ENCODE data around the gene GRHL1. TPM values are rescaled to one million over a fixed set of nuclear protein-coding genes. Genes with fewer than 3 reads are reported as not detected.

Gene GRHL1
- total RNA-seq, 2 experiments from 2014 or later = 0.28 to 0.38 TPM

GRCh38 chr2:9993488-9994165, 42.1 kb downstream of the GRHL1 start:
- ChIA-PET CTCF (no interaction called here), POLR2A (no interaction called here)
- Mint-ChIP-seq H3K4me1 (ENCODE audit: low read depth) (no peaks in the 10 kb centered on the region), H3K9me3 (no peaks in the 10 kb centered on the region), H3K4me3 (no peak overlapping the region), H3K27me3 (no peaks in the 10 kb centered on the region), H3K36me3 (ENCODE audit: low read depth) (no peaks in the 10 kb centered on the region), H3K27ac (no peak overlapping the region)
- ATAC-seq (ENCODE audit: poor library complexity) = no peak
- no peaks in the 10 kb centered on the region for H3K9me3 ChIP-seq (ENCODE audit: control insufficient read depth in 1 of 2, insufficient read depth in 1 of 2, low read length in 2 of 2)
- no peaks in the 10 kb centered on the region for H3K36me3 ChIP-seq (ENCODE audit: insufficient read depth, low read length)
- H3K4me3 ChIP-seq (ENCODE audit: low read length) = no peak overlapping the region
- no peak for DNase-seq
- intact Hi-C loops (cut with DNase I, micrococcal nuclease) = no loop called here
- no peak for TF ChIP-seq CTCF (IDR thresholded peaks at IDR 0.05)
- no peaks in the 10 kb centered on the region for H3K27me3 ChIP-seq (ENCODE audit: control insufficient read depth in 1 of 2, insufficient read depth in 2 of 2, low read length in 2 of 2)
- no peaks in the 10 kb centered on the region for H3K4me1 ChIP-seq (ENCODE audit: insufficient read depth, low read length)
- H3K27ac ChIP-seq (ENCODE audit: low read depth in 1 of 2, low read length in 2 of 2) = no peak overlapping the region

GRCh38 chr2:9994462-9994861, 43.0 kb downstream of the GRHL1 start:
- no peaks in the 10 kb centered on the region for H3K27me3 Mint-ChIP-seq
- DNase-seq (no peak), ATAC-seq (ENCODE audit: poor library complexity) (no peak)
- Histone ChIP-seq H3K27ac (ENCODE audit: low read depth in 1 of 2, low read length in 2 of 2) (no peak overlapping the region), H3K4me3 (ENCODE audit: low read length) (no peak overlapping the region), H3K27me3 (ENCODE audit: control insufficient read depth in 1 of 2, insufficient read depth in 2 of 2, low read length in 2 of 2) (no peaks in the 10 kb centered on the region), H3K4me1 (ENCODE audit: insufficient read depth, low read length) (no peaks in the 10 kb centered on the region), H3K9me3 (ENCODE audit: control insufficient read depth in 1 of 2, insufficient read depth in 1 of 2, low read length in 2 of 2) (no peaks in the 10 kb centered on the region), H3K36me3 (ENCODE audit: insufficient read depth, low read length) (no peaks in the 10 kb centered on the region)
- H3K27ac Mint-ChIP-seq = no peak overlapping the region
- ChIA-PET POLR2A (no interaction called here), CTCF (no interaction called here)
- no peaks in the 10 kb centered on the region for H3K9me3 Mint-ChIP-seq
- no peaks in the 10 kb centered on the region for H3K4me1 Mint-ChIP-seq (ENCODE audit: low read depth)
- no peak for TF ChIP-seq CTCF (IDR thresholded peaks at IDR 0.05)
- H3K4me3 Mint-ChIP-seq = no peak overlapping the region
- no peaks in the 10 kb centered on the region for H3K36me3 Mint-ChIP-seq (ENCODE audit: low read depth)
- intact Hi-C loops (cut with DNase I, micrococcal nuclease) = no loop called here

- intact Hi-C loops (cut with DNase I, micrococcal nuclease) = no loop called here
- Mint-ChIP-seq H3K27me3 (no peaks in the 10 kb centered on the region), H3K4me3 (no peak overlapping the region), H3K27ac (no peak overlapping the region), H3K9me3 (no peaks in the 10 kb centered on the region), H3K36me3 (ENCODE audit: low read depth) (no peaks in the 10 kb centered on the region), H3K4me1 (ENCODE audit: low read depth) (no peaks in the 10 kb centered on the region)
- H3K36me3 ChIP-seq (ENCODE audit: insufficient read depth, low read length) = no peaks in the 10 kb centered on the region
- DNase-seq = no peak
- POLR2A ChIA-PET = no interaction called here
- no peak for ATAC-seq (ENCODE audit: poor library complexity)
- no peak overlapping the region for H3K4me3 ChIP-seq (ENCODE audit: low read length)
- H3K4me1 ChIP-seq (ENCODE audit: insufficient read depth, low read length) = no peaks in the 10 kb centered on the region
- H3K27ac ChIP-seq (ENCODE audit: low read depth in 1 of 2, low read length in 2 of 2) = no peak overlapping the region
- H3K9me3 ChIP-seq (ENCODE audit: control insufficient read depth in 1 of 2, insufficient read depth in 1 of 2, low read length in 2 of 2) = no peaks in the 10 kb centered on the region
- H3K27me3 ChIP-seq (ENCODE audit: control insufficient read depth in 1 of 2, insufficient read depth in 2 of 2, low read length in 2 of 2) = no peaks in the 10 kb centered on the region
- CTCF ChIA-PET = no interaction called here
- TF ChIP-seq CTCF (IDR thresholded peaks at IDR 0.05) = no peak
Observed at GRCh38 chr2:9995059-9995458, 43.6 kb downstream of the GRHL1 start.
